Ishikawa (cell line): ENCODE measurements around the gene NAPA.

Source experiments
- CEBPB ChIP-seq: IDR thresholded peaks from 2 replicates; pipeline ENCODE4 v1.6.1; 2012
- CREB1 ChIP-seq: IDR thresholded peaks from 2 replicates; pipeline ENCODE4 v1.6.1; 2012; ENCODE audit warnings: low read depth
- EGR1 ChIP-seq: IDR thresholded peaks from 2 replicates; pipeline ENCODE4 v1.6.1; 2012
- EP300 ChIP-seq: IDR thresholded peaks from 2 replicates; pipeline ENCODE4 v1.6.1; 2012; ENCODE audit warnings: borderline replicate concordance
- FOXM1 ChIP-seq: IDR thresholded peaks from 2 replicates; pipeline ENCODE4 v1.6.1; 2012; ENCODE audit warnings: low read depth, borderline replicate concordance
- NFIC ChIP-seq: IDR thresholded peaks from 2 replicates; pipeline ENCODE4 v1.6.1; 2012
- RAD21 ChIP-seq: IDR thresholded peaks from 2 replicates; pipeline ENCODE4 v1.6.1; 2012; ENCODE audit warnings: low read depth
- TAF1 ChIP-seq: IDR thresholded peaks from 2 replicates; pipeline ENCODE4 v1.6.1; 2012; ENCODE audit warnings: low read depth, mild to moderate bottlenecking
- TEAD4 ChIP-seq: IDR thresholded peaks from 2 replicates; pipeline ENCODE4 v1.6.1; 2012
- USF1 ChIP-seq: IDR thresholded peaks from 2 replicates; pipeline ENCODE4 v1.6.1; 2012
- YY1 ChIP-seq: IDR thresholded peaks from 2 replicates; pipeline ENCODE4 v1.6.1; 2012; ENCODE audit warnings: low read depth
- ZBTB7A ChIP-seq: IDR thresholded peaks from 2 replicates; pipeline ENCODE4 v1.6.1; 2012; ENCODE audit warnings: low read depth
- TF ChIP-seq, protein P1 (sequence below): IDR thresholded peaks from 2 replicates; pipeline ENCODE4 v1.6.1; 2012
- TF ChIP-seq, protein P2 (sequence below): IDR thresholded peaks from 2 replicates; pipeline ENCODE4 v1.6.1; 2012; ENCODE audit warnings: low read depth, mild to moderate bottlenecking

- TF ChIP-seq TEAD4 (no peak), EP300 (no peak), YY1 (no peak), TAF1 (no peak), USF1 (no peak), NFIC (no peak), EGR1 (no peak), RAD21 (no peak), FOXM1 (no peak), ZBTB7A (no peak), CREB1 (no peak), CEBPB (no peak)
- TF ChIP-seq, protein P1, sequence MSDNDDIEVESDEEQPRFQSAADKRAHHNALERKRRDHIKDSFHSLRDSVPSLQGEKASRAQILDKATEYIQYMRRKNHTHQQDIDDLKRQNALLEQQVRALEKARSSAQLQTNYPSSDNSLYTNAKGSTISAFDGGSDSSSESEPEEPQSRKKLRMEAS, result no peak
- TF ChIP-seq, protein P2, sequence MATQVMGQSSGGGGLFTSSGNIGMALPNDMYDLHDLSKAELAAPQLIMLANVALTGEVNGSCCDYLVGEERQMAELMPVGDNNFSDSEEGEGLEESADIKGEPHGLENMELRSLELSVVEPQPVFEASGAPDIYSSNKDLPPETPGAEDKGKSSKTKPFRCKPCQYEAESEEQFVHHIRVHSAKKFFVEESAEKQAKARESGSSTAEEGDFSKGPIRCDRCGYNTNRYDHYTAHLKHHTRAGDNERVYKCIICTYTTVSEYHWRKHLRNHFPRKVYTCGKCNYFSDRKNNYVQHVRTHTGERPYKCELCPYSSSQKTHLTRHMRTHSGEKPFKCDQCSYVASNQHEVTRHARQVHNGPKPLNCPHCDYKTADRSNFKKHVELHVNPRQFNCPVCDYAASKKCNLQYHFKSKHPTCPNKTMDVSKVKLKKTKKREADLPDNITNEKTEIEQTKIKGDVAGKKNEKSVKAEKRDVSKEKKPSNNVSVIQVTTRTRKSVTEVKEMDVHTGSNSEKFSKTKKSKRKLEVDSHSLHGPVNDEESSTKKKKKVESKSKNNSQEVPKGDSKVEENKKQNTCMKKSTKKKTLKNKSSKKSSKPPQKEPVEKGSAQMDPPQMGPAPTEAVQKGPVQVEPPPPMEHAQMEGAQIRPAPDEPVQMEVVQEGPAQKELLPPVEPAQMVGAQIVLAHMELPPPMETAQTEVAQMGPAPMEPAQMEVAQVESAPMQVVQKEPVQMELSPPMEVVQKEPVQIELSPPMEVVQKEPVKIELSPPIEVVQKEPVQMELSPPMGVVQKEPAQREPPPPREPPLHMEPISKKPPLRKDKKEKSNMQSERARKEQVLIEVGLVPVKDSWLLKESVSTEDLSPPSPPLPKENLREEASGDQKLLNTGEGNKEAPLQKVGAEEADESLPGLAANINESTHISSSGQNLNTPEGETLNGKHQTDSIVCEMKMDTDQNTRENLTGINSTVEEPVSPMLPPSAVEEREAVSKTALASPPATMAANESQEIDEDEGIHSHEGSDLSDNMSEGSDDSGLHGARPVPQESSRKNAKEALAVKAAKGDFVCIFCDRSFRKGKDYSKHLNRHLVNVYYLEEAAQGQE, result no peak
Observed at GRCh38 chr19:47469363-47469700, 45.5 kb downstream of the NAPA start.
